DOHH2 (cell line): Measurements from ENCODE around the gene ZP4.

Source experiments
- CTCF ChIP-seq: fragments of 200-600 bp; sonication (generic); IDR thresholded peaks from one replicate; pipeline ENCODE4 v1.5.1; 2014; ENCODE audit warnings: antibody characterized with exemption, mild to moderate bottlenecking, low read depth, low read length; ENCODE audit not compliant: poor library complexity, severe bottlenecking
- EZH2phosphoT487 ChIP-seq: fragments of 200-600 bp; sonication (generic); IDR thresholded peaks from 2 replicates; pipeline ENCODE4 v1.6.1; 2017; ENCODE audit warnings: borderline replicate concordance, mild to moderate bottlenecking, antibody characterized with exemption, low read length, moderate library complexity, mixed read lengths

GRCh38 chr1:237888143-237888542 lies 2.6 kb downstream of the ZP4 start:
- TF ChIP-seq CTCF (no peak), EZH2phosphoT487 (no peak)
